Lower lobe of right lung (tissue), 2 donors: ENCODE results near the gene MMP15. TPM values are rescaled to one million over a fixed set of nuclear protein-coding genes. Genes with fewer than 3 reads are reported as not detected.

Source experiments
- ATAC-seq, 2 donors: fragments of 200-7000 bp; cut with Tn5 transposase; one replicate each; pipeline ENCODE4 v1.9.1; 2020 to 2022; ENCODE audit warnings: mild to moderate bottlenecking in 2 of 2, moderate library complexity in 2 of 2
- DNase-seq: peaks from one replicate; pipeline ENCODE4 v3.0.0-alpha.2; 2020
- H3K27ac ChIP-seq: fragments of 200-600 bp; one replicate; pipeline ENCODE4 v1.8.0; 2022
- H3K27me3 ChIP-seq: fragments of 200-600 bp; one replicate; pipeline ENCODE4 v1.8.0; 2022; ENCODE audit warnings: low read depth
- H3K36me3 ChIP-seq: fragments of 200-600 bp; one replicate; pipeline ENCODE4 v1.8.0; 2022; ENCODE audit warnings: mild to moderate bottlenecking
- H3K4me1 ChIP-seq: fragments of 200-600 bp; one replicate; pipeline ENCODE4 v1.8.0; 2022
- H3K4me3 ChIP-seq: fragments of 200-600 bp; one replicate; pipeline ENCODE4 v1.8.0; 2022; ENCODE audit warnings: mild to moderate bottlenecking
- H3K9me3 ChIP-seq: fragments of 200-600 bp; one replicate; pipeline ENCODE4 v1.8.0; 2022
- CTCF ChIP-seq: fragments of 200-600 bp; IDR thresholded peaks from one replicate; pipeline ENCODE4 v1.8.0; 2022; ENCODE audit warnings: antibody characterized with exemption, mild to moderate bottlenecking
- intact Hi-C: fragments of 100-400 bp; cut with DNase I; formaldehyde crosslinking; loops from one replicate; pipeline ENCODE4 v1.11.0; 2022
- total RNA-seq: library from RNA; stranded (reverse); fragmentation: NEBNext Ultra II Directional; extraction: Animal tissue kit (Norgen Biotek cat#: 25700); gene quantifications from one replicate; pipeline ENCODE4 v1.2.1, GENCODE V29; 2021
- donor health status: DM: no; HTN: yes; CAD: no; lungs with severe emphysema.

The MMP15 gene
- total RNA-seq, 1 donor from 2014 or later, result 21.5 TPM

GRCh38 chr16:57987441-57988177, 37.9 kb upstream of the MMP15 start:
- H3K9me3 ChIP-seq, result no peaks in the 10 kb centered on the region
- no peak overlapping the region for H3K4me3 ChIP-seq
- intact Hi-C loops, result no loop called here
- no peak for ATAC-seq
- DNase-seq, result peak; percentile 18
- no peaks in the 10 kb centered on the region for H3K36me3 ChIP-seq
- no peaks in the 10 kb centered on the region for H3K27me3 ChIP-seq
- peaks cover 16% of the 10 kb centered on the region for H3K4me1 ChIP-seq
- no peak for TF ChIP-seq CTCF
- no peak overlapping the region for H3K27ac ChIP-seq

DNA sequence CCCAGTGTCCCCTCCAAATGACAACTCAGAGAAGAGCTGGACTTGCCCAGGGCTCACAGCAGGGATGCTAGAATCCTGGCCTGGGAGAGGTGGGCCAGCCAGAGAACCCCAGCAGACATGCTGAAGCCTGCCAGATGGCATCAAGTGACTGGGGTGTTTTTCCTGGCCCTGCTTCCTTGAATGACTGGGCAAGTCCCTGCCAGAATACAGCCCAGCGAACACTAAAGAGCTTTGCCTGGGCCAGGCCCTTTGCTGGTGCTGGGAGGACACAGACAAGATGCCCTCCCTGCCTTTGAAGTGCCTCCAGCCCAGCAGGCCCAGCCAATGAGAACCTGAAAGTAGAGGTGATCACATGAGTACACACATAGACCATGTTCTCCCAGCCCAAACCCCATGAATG, 36.6 kb upstream of the MMP15 start:
- Histone ChIP-seq H3K4me1 (peaks cover 27% of the 10 kb centered on the region), H3K27ac (no peak overlapping the region), H3K27me3 (no peaks in the 10 kb centered on the region), H3K9me3 (no peaks in the 10 kb centered on the region), H3K36me3 (peaks cover 3% of the 10 kb centered on the region), H3K4me3 (no peak overlapping the region)
- ATAC-seq, result no peak
- peak; percentile 42 for DNase-seq
- TF ChIP-seq CTCF, result no peak
- intact Hi-C loops, result no loop called here

DNA sequence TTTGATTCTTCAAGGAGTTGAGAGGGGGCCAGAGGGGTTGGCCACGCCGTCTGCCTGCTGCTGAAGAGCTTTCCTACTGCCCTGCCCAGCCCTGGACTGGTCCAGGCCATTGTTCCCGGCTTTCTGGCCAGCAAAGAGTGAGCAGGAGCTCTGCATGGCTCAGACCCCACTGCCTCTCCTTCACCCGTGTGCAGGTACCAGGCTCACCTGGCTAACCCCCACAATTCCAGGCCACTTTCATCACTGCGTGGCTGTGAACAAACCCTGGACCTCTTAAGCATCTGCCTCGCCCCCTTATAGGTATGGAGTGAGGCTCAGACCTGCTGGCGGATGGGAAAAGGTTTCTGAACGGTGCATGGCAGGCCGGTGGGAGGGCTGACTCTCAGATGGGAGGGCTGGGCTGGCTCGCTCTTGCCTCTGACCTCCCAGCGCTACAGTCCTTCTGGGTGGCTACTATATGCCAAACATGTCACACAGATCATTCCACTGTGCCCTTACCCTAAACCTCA, 33.9 kb upstream of the MMP15 start:
- H3K27ac ChIP-seq, result peak overlapping the region; percentile 14
- DNase-seq (peak; percentile 39), ATAC-seq (no peak)
- peaks cover 21% of the 10 kb centered on the region for H3K36me3 ChIP-seq
- intact Hi-C loops, result no loop called here
- H3K9me3 ChIP-seq, result no peaks in the 10 kb centered on the region
- H3K27me3 ChIP-seq, result no peaks in the 10 kb centered on the region
- H3K4me3 ChIP-seq, result no peak overlapping the region
- no peak for TF ChIP-seq CTCF
- H3K4me1 ChIP-seq, result peaks cover 31% of the 10 kb centered on the region

DNA sequence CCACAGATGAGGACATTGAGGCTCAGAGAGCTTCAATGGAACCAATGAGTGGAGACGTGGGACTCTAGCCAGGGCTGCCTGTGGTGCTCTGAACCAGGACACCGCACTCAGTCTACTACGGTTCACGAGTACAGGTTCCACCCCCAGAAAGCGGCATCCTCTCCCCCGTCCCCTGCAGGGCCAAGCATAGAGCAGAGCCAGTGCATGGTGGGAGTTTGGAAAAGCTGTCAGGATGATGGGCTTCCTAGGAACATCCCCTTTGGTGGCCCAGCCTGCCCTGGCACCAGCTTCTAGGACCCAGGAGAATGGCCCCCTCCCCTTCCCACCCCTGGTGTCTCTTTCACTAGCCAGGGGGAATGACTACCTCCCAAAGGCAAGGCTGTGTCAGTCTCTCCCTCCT, 33.5 kb upstream of the MMP15 start:
- no peak for ATAC-seq
- Histone ChIP-seq H3K9me3 (no peaks in the 10 kb centered on the region), H3K4me3 (no peak overlapping the region), H3K36me3 (peaks cover 26% of the 10 kb centered on the region), H3K27me3 (no peaks in the 10 kb centered on the region), H3K4me1 (peaks cover 31% of the 10 kb centered on the region), H3K27ac (peak overlapping the region; percentile 58)
- intact Hi-C loops, result no loop called here
- no peak for TF ChIP-seq CTCF
- DNase-seq, result peak; percentile 20

- intact Hi-C loops, result no loop called here
- no peak for TF ChIP-seq CTCF
- H3K4me1 ChIP-seq, result peaks cover 38% of the 10 kb centered on the region
- no peaks in the 10 kb centered on the region for H3K9me3 ChIP-seq
- peak overlapping the region; percentile 75 for H3K27ac ChIP-seq
- peaks cover 36% of the 10 kb centered on the region for H3K36me3 ChIP-seq
- no peaks in the 10 kb centered on the region for H3K27me3 ChIP-seq
- ATAC-seq, result peak; percentile 4 to 8
- peak; percentile 50 for DNase-seq
- H3K4me3 ChIP-seq, result no peak overlapping the region
Observed at GRCh38 chr16:57993438-57993837, 32.1 kb upstream of the MMP15 start.
